WTC11 (cell line): Measurements from ENCODE around the gene TESK2.

Experiments
- CTCF ChIP-seq: fragments of 200-600 bp; IDR thresholded peaks from 2 replicates; pipeline ENCODE4 v1.8.0; 2022; ENCODE audit warnings: antibody characterized with exemption
- ETV6 ChIP-seq: sonication (generic); formaldehyde crosslinking; IDR thresholded peaks from 2 replicates; pipeline ENCODE4 v1.8.1; 2022; ENCODE audit warnings: mild to moderate bottlenecking, missing genetic modification reagents
- NFYB ChIP-seq: sonication (generic); formaldehyde crosslinking; conservative IDR thresholded peaks from 2 replicates; pipeline ENCODE4 v1.8.0; 2022; ENCODE audit warnings: low read depth, missing genetic modification reagents

- TF ChIP-seq ETV6 (CRISPR knock-in tag) (no peak), CTCF (no peak), NFYB (no peak)
Observed at GRCh38 chr1:45356186-45356585, 134.8 kb downstream of the TESK2 start.
